Hepatic stellate cell (primary cell): ENCODE measurements around the gene SPART.

Source experiments
- DNase-seq: peaks from one replicate; pipeline ENCODE4 v3.0.0; 2011; ENCODE audit warnings: low spot score

Gene SPART

DNA sequence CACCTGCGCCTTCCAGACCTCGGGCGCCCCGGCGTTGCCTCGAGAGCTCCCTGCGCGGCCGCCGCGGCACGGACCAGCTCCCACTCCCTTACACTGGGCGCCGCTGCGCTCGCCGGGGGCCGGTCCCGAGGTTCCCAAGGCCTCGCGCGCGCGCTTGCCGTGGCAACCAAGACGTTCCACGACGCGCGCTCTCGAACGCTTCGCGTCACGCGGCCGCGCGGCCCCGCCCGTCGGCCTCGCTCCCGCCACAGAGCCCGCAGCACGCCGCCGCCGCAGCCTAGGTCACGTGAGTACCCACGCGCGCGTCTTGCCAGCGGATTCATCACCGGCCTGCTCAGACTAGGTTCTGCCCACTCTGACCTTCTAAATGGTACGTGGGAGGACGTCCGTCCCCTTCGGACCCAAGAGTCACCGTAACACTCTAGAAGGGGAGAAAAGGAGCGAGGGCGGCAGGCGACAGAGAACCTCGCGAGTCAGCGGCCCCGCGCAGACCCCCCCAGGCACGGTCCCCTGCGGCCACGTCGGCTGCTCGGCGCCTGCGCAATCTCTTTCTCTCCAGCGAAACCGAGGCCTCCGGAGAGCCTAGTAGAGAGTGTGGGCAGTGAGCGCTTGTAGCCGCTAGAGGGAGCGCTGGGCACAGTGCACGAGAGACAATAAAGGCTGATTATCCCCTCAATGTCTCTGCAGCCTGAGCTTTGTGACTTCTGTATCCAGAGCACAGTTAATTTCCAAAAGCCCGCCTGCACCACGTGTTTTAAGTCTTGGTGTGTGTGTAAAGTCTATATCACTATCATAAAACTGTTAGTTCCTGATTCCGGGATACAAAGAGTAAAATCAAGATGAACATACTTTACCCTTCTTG, at the start of gene SPART:
SPART (minus strand) TSS at position 173 of the 862 bp plus-strand sequence. CDS start 10,564 bp downstream, outside the sequence.
- peak; percentile 79 for DNase-seq

DNA sequence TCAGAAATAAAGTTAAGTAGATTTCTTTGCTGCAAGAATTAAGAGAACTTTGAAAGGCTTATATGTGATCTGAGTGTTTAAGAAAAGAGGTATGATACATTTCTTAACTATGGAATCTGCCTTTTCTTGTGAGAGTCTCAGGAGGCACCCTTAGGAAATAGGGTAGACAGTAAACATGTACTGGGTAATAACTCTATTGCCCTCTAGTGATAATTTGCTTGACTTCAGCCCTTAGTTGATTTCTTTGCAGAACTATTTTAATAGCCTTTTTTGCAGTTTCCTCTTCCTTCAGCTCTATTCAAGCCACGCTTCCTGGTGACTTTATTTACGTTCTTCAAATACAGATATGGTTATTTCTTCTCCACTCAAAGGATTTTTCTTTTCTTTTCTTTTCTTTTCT, 49.1 kb upstream of the SPART start:
- DNase-seq, result peak; percentile 30

- DNase-seq, result no peak
Measured at GRCh38 chr13:36385489-36385888, 39.3 kb upstream of the SPART start.

GRCh38 chr13:36382030-36382429, 35.8 kb upstream of the SPART start:
- no peak for DNase-seq

DNA sequence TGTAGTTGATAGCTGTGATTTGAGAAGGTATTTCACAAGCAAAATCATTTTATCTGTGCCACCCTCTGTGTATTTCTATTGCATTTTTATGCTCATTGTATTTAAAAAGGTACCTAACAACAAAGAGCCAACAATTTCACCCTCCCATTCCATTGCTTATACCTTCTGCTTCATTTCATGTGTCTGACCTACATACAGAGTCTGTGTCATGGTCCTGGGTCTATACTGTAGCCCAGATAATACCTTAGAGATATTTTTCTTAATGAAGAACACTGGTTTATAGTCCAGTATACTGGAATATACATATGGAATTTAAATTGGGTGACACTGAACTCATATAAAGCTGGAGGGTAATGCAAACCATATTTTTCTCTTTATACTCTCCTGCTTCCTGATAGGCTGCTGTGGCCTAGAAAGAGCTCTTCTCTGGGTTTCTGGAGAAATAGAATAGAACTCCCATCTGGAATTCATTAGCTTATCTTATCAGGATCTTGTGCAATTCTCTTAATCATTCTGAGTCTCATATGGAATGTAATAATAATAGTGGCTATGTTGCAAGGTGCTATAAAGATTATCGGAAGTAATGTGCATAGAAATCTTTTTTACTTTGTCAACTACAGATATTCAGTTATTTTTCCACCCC, 31.8 kb upstream of the SPART start:
- DNase-seq, result no peak

GRCh38 chr13:36374063-36374462, 27.9 kb upstream of the SPART start:
- no peak for DNase-seq

DNA sequence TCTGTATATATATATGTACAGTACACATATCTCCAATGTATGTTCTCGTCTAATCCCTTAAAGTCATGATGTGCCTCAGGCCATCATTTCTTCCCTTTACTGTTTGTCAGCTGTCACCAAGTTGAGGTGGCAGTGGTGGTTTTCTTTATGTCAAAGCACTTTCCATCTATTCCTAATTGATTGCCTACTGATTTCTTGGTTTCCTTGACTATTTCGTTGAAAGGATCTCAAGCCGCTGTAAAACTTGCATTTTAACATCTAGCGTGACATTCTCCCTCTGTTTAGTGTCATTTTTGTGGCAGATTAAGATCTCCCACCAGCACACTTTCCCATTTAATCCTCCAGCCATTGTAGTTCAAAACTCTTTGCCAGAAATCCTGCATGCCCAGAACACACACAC, 25.0 kb upstream of the SPART start:
- no peak for DNase-seq

- DNase-seq, result no peak
Measured at GRCh38 chr13:36370108-36370429, 23.9 kb upstream of the SPART start.

GRCh38 chr13:36369268-36370107, 23.3 kb upstream of the SPART start:
- DNase-seq, result no peak

- DNase-seq, result no peak
Measured at GRCh38 chr13:36366031-36366430, 19.8 kb upstream of the SPART start.

DNA sequence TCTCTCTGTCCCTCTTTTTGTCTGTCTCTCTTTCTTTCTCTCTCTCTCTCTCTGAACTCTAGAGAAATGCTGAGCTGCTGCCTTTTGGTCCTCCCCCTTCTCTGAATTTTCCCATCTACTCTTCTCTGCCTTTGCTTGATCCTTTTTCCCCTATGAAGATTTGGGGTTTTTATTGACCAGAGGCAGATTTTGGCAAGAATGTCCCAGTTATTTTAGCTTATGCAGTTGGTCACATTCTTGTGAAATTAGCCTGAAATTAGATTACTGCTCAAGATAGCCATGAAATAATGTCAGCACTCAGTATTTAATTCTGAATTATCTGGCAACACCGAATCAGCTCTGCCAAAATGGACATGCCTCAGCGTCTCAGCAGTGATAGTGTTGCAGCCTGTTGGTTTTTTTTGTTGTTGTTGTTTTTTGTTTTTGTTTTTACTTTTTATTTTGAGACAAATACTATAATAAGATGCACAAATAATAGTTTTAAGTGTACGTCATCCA, 17.2 kb upstream of the SPART start:
- no peak for DNase-seq

GRCh38 chr13:36362914-36363313, 16.7 kb upstream of the SPART start:
- DNase-seq, result no peak

- peak; percentile 37 for DNase-seq
Measured at GRCh38 chr13:36362251-36362650, 16.1 kb upstream of the SPART start.

- DNase-seq, result no peak
Measured at GRCh38 chr13:36360903-36361302, 14.7 kb upstream of the SPART start.

GRCh38 chr13:36359301-36359950, 13.2 kb upstream of the SPART start:
- DNase-seq, result no peak

DNA sequence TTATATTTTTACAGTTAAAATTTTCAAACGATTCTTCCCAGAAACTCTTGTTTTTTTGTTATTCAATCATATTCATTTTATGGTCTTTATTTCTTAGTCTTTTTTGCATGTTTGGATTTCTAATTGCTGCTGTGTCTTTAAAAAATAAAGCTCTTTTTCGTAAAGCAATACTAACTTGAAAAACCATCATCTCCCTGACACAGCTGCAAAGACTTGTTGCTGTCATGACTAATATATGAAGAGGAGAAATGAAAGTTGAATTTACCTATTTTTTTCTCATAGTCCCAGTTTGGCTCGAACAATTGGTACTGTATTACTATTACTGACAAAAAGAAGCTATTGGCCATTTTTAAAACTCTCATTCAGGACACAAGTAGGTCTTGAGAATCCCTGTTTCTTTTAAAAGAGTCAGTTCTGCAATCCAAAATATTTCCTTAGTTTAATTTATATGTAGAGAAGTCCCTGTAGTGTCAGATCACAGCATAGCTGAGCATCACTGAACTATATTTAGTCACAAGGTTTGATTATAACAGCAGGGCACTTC, 12.1 kb upstream of the SPART start:
- DNase-seq, result no peak

DNA sequence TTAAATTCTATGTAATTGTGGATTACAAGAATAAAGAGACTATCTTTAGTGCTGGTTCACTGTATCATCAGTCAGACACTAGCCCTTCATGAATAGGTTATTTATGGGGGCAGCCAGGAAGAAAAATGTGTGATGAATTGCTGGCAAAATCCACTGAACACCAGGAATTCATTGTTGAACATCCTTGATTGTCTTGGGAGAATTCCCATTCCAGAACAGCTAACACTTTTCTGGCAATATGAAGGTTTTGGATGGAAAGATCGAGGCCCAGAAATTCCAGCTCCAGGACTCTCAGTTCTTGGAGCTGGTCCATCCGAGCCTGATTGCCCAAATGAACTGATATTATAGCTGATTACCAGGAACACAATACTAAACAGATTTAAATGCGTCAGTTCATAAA, 11.5 kb upstream of the SPART start:
- DNase-seq, result no peak

DNA sequence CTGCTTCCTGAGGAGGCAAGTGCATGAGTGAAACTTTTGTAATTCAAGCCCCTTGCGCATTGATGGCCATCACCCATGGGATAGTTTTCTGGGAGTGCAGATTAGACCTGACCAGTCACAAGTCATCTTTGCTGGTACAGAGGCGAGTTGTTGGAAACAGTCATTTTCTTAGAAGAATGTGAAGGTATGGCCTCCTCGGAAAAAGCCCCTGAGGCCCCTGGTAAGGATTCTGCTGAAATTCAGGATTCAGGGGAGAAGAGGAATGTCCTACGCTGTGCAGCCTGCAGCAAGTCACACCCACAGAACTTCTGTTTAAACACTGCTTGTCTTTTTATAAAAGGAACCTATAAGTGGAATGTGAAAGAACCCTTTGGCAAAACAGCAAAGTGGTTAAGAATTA, 11.0 kb upstream of the SPART start:
- no peak for DNase-seq

- no peak for DNase-seq
Measured at GRCh38 chr13:36356058-36356457, 9.9 kb upstream of the SPART start.

DNA sequence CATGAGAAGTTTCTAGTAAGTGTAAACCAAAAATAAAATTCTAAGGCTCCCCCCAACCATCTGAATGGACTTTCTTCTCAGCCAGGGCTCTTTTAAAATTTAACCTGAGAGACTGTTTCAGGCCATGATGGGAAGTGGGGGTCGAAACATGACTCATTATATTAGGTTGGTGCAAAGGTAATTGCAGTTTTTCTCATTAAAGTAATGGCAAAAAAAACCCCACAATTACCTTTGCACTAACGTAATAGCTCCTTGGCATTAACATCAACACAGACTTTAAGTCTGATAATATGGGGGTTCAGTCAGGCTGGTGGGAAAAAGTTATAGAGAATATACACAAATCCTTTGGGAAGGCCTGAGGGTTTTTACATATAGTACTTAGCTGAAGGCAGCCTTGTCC, 9.4 kb upstream of the SPART start:
- no peak for DNase-seq

GRCh38 chr13:36354842-36355623, 8.8 kb upstream of the SPART start:
- DNase-seq, result no peak
